Stomach (tissue), 4 donors: ENCODE results near the gene PHKB.

ENCODE experiments used
- EP300 ChIP-seq: sonication (generic); formaldehyde crosslinking; IDR thresholded peaks from one replicate; pipeline ENCODE4 v1.6.1; 2017; ENCODE audit warnings: antibody characterized with exemption
- TF ChIP-seq, protein P1 (sequence below), 7 experiments: fragments of 450-650 bp in 4 of 7; fragments of 200-600 bp in 3 of 7; sonication (generic) in 3 of 7; IDR thresholded peaks; one replicate each; pipeline ENCODE4 v1.5.1; 2016 to 2019; ENCODE audit warnings: antibody characterized with exemption in 7 of 7, control low read depth in 2 of 7, mild to moderate bottlenecking in 1 of 7

DNA sequence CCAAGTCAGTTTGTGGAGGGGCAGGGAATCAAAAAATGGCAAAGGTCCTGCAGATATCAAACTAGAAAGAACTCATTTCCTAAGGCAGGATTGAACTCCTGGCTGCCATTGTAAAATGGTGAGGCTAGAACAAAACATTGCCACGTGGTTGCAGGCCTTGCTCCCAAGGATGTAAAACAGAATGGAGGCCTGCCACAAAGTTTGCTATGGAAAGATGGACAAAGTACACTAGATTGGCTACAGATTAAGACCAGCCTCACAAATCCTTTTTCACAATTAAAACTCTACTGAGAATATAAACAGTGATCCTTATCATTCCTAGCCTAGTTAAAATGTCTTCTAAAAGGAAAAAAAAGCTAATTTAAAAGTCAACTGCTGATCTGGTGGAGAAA lies 30.9 kb downstream of the PHKB start:
- TF ChIP-seq, protein P1, sequence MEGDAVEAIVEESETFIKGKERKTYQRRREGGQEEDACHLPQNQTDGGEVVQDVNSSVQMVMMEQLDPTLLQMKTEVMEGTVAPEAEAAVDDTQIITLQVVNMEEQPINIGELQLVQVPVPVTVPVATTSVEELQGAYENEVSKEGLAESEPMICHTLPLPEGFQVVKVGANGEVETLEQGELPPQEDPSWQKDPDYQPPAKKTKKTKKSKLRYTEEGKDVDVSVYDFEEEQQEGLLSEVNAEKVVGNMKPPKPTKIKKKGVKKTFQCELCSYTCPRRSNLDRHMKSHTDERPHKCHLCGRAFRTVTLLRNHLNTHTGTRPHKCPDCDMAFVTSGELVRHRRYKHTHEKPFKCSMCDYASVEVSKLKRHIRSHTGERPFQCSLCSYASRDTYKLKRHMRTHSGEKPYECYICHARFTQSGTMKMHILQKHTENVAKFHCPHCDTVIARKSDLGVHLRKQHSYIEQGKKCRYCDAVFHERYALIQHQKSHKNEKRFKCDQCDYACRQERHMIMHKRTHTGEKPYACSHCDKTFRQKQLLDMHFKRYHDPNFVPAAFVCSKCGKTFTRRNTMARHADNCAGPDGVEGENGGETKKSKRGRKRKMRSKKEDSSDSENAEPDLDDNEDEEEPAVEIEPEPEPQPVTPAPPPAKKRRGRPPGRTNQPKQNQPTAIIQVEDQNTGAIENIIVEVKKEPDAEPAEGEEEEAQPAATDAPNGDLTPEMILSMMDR (IDR thresholded peaks at IDR 0.05): no peak
- TF ChIP-seq EP300: no peak
